Panc1 (cell line): ENCODE data around the gene IP6K2.

Source experiments
- CTCF ChIP-seq: fragments of 450-650 bp; IDR thresholded peaks from 2 replicates; pipeline ENCODE4 v1.5.1; 2017; ENCODE audit warnings: mild to moderate bottlenecking
- REST ChIP-seq, 2 experiments: IDR thresholded peaks; 2 replicates each; pipeline ENCODE4 v1.6.1; 2011 to 2012; ENCODE audit warnings: low read depth in 2 of 2, control low read depth in 1 of 2, low read length in 1 of 2, mild to moderate bottlenecking in 1 of 2, moderate library complexity in 1 of 2; ENCODE audit not compliant: insufficient read depth in 1 of 2

GRCh38 chr3:48716508-48716981 lies 476 bp downstream of the IP6K2 start:
- no peak for TF ChIP-seq CTCF
- TF ChIP-seq REST (IDR thresholded peaks at IDR 0.05; ENCODE audit: insufficient read depth in 1 of 2, low read depth in 2 of 2, low read length in 1 of 2), result no peak
